BLaER1 (cell line): ENCODE measurements around the gene GRB7.
A peak's percentile ranks its signal among the peaks of the same experiment; 100 is the strongest.

ENCODE experiments used
- H3K27ac ChIP-seq: shearing (Covaris generic); formaldehyde crosslinking; 2 replicates; pipeline ENCODE4 v1.8.1; 2022
- H3K27me3 ChIP-seq: shearing (Covaris generic); formaldehyde crosslinking; 2 replicates; pipeline ENCODE4 v1.8.1; 2022
- H3K36me3 ChIP-seq: shearing (Covaris generic); formaldehyde crosslinking; 2 replicates; pipeline ENCODE4 v1.8.1; 2022
- H3K4me1 ChIP-seq: shearing (Covaris generic); formaldehyde crosslinking; 2 replicates; pipeline ENCODE4 v1.8.1; 2022
- H3K4me2 ChIP-seq: shearing (Covaris generic); formaldehyde crosslinking; 2 replicates; pipeline ENCODE4 v1.8.1; 2022
- H3K4me3 ChIP-seq: shearing (Covaris generic); formaldehyde crosslinking; 2 replicates; pipeline ENCODE4 v1.8.1; 2022
- H3K9ac ChIP-seq: shearing (Covaris generic); formaldehyde crosslinking; 2 replicates; pipeline ENCODE4 v1.8.1; 2022
- H3K9me3 ChIP-seq: shearing (Covaris generic); formaldehyde crosslinking; 2 replicates; pipeline ENCODE4 v1.8.1; 2022
- H4K20me1 ChIP-seq: shearing (Covaris generic); formaldehyde crosslinking; 2 replicates; pipeline ENCODE4 v1.8.1; 2022
- Cebpa-rat ChIP-seq: shearing (Covaris generic); IDR thresholded peaks from 2 replicates; pipeline ENCODE4 v1.8.1; 2022

Gene GRB7

GRCh38 chr17:39739885-39740356 lies 2.2 kb downstream of the GRB7 start:
- peak overlapping the region; percentile 60 for H3K4me2 ChIP-seq
- no peak overlapping the region for H3K27ac ChIP-seq
- H3K4me3 ChIP-seq = peak overlapping the region; percentile 33; the same call in 1 of the 2 replicates
- H3K27me3 ChIP-seq = peaks cover 77% of the 10 kb centered on the region
- no peak overlapping the region for H3K9ac ChIP-seq
- H3K4me1 ChIP-seq = peaks cover 32% of the 10 kb centered on the region
- no peaks in the 10 kb centered on the region for H4K20me1 ChIP-seq
- H3K9me3 ChIP-seq = no peaks in the 10 kb centered on the region
- H3K36me3 ChIP-seq = no peaks in the 10 kb centered on the region
- no peak for TF ChIP-seq Cebpa-rat

- Histone ChIP-seq H3K4me2 (peak overlapping the region; percentile 60), H3K27me3 (peaks cover 76% of the 10 kb centered on the region), H3K4me3 (no peak overlapping the region), H3K9ac (no peak overlapping the region), H3K36me3 (no peaks in the 10 kb centered on the region), H3K9me3 (no peaks in the 10 kb centered on the region), H3K4me1 (peaks cover 32% of the 10 kb centered on the region), H3K27ac (no peak overlapping the region), H4K20me1 (no peaks in the 10 kb centered on the region)
- no peak for TF ChIP-seq Cebpa-rat
Observed at GRCh38 chr17:39740357-39741111, 2.8 kb downstream of the GRB7 start.

GRCh38 chr17:39742126-39742855 lies 4.6 kb downstream of the GRB7 start:
- peaks cover 58% of the 10 kb centered on the region for H3K27me3 ChIP-seq
- no peaks in the 10 kb centered on the region for H3K9me3 ChIP-seq
- H3K36me3 ChIP-seq = no peaks in the 10 kb centered on the region
- H3K4me1 ChIP-seq = peaks cover 32% of the 10 kb centered on the region
- H3K4me2 ChIP-seq = no peak overlapping the region
- H3K4me3 ChIP-seq = no peak overlapping the region
- H3K27ac ChIP-seq = no peak overlapping the region
- H4K20me1 ChIP-seq = no peaks in the 10 kb centered on the region
- TF ChIP-seq Cebpa-rat = no peak
- no peak overlapping the region for H3K9ac ChIP-seq

- Histone ChIP-seq H3K36me3 (no peaks in the 10 kb centered on the region), H4K20me1 (no peaks in the 10 kb centered on the region), H3K4me1 (peaks cover 28% of the 10 kb centered on the region), H3K4me2 (no peak overlapping the region), H3K9me3 (no peaks in the 10 kb centered on the region), H3K4me3 (no peak overlapping the region), H3K27me3 (peaks cover 52% of the 10 kb centered on the region), H3K9ac (no peak overlapping the region), H3K27ac (no peak overlapping the region)
- no peak for TF ChIP-seq Cebpa-rat
Observed at GRCh38 chr17:39742856-39743436, 5.2 kb downstream of the GRB7 start.

- Histone ChIP-seq H3K4me2 (no peak overlapping the region), H3K36me3 (no peaks in the 10 kb centered on the region), H3K4me3 (no peak overlapping the region), H4K20me1 (no peaks in the 10 kb centered on the region), H3K4me1 (peaks cover 23% of the 10 kb centered on the region), H3K9ac (no peak overlapping the region), H3K9me3 (no peaks in the 10 kb centered on the region), H3K27me3 (peaks cover 39% of the 10 kb centered on the region), H3K27ac (no peak overlapping the region)
- no peak for TF ChIP-seq Cebpa-rat
Observed at GRCh38 chr17:39744075-39744835, 6.5 kb downstream of the GRB7 start.

GRCh38 chr17:39744836-39745215 lies 7.1 kb downstream of the GRB7 start:
- TF ChIP-seq Cebpa-rat = no peak
- Histone ChIP-seq H3K36me3 (no peaks in the 10 kb centered on the region), H3K4me3 (no peak overlapping the region), H4K20me1 (no peaks in the 10 kb centered on the region), H3K27me3 (peaks cover 33% of the 10 kb centered on the region), H3K4me2 (no peak overlapping the region), H3K4me1 (peaks cover 17% of the 10 kb centered on the region), H3K27ac (no peak overlapping the region), H3K9me3 (no peaks in the 10 kb centered on the region), H3K9ac (no peak overlapping the region)

GRCh38 chr17:39745335-39746144 lies 7.8 kb downstream of the GRB7 start:
- Histone ChIP-seq H4K20me1 (no peaks in the 10 kb centered on the region), H3K36me3 (no peaks in the 10 kb centered on the region), H3K9ac (no peak overlapping the region), H3K4me3 (no peak overlapping the region), H3K9me3 (no peaks in the 10 kb centered on the region), H3K27me3 (peaks cover 26% of the 10 kb centered on the region), H3K4me2 (no peak overlapping the region), H3K4me1 (peaks cover 16% of the 10 kb centered on the region), H3K27ac (no peak overlapping the region)
- TF ChIP-seq Cebpa-rat = no peak

- no peak overlapping the region for H3K27ac ChIP-seq
- H3K9me3 ChIP-seq = no peaks in the 10 kb centered on the region
- H3K4me1 ChIP-seq = peaks cover 16% of the 10 kb centered on the region
- no peaks in the 10 kb centered on the region for H3K36me3 ChIP-seq
- H3K9ac ChIP-seq = no peak overlapping the region
- no peak overlapping the region for H3K4me3 ChIP-seq
- peaks cover 20% of the 10 kb centered on the region for H3K27me3 ChIP-seq
- H4K20me1 ChIP-seq = no peaks in the 10 kb centered on the region
- TF ChIP-seq Cebpa-rat = no peak
- H3K4me2 ChIP-seq = no peak overlapping the region
Observed at GRCh38 chr17:39746145-39746461, 8.4 kb downstream of the GRB7 start.

DNA sequence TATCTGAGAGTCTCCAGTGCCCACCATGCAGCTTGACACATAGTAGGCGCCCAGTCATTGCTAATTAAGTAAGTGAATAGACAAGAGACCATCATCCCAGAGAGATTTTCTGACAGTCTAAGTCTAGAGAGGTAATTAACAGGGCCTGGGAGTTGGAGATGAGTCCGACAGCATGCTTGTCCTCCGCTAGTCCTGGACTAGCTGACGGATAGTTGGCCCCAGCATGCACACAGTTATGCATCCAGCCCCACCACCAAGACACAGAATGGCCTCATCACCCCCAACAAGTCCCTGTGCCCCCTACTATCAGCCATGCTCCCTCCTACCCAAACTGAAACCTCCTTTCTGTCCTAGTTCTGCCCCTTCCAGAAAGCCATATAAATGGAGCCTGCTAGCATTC lies 10.0 kb downstream of the GRB7 start:
- H3K27ac ChIP-seq = no peak overlapping the region
- H3K27me3 ChIP-seq = peaks cover 4% of the 10 kb centered on the region; the same call in 1 of the 2 replicates
- H3K4me2 ChIP-seq = no peak overlapping the region
- TF ChIP-seq Cebpa-rat = no peak
- no peaks in the 10 kb centered on the region for H3K36me3 ChIP-seq
- H3K4me3 ChIP-seq = no peak overlapping the region
- H3K4me1 ChIP-seq = peaks cover 26% of the 10 kb centered on the region
- no peak overlapping the region for H3K9ac ChIP-seq
- H4K20me1 ChIP-seq = no peaks in the 10 kb centered on the region
- no peaks in the 10 kb centered on the region for H3K9me3 ChIP-seq
